NCI-H2227 treated with DMSO at 0.1 percent for 48 hours (cell line): ENCODE data around the gene CDR2L.
"Not testable (repeated sequence)": the region's sequence is repeated elsewhere in the genome, so short reads cannot be mapped to it uniquely, and the experiment has no call there.

Experiments
- DNase-seq: peaks from one replicate; lab custom pipeline; 2025; lab: John Stamatoyannopoulos, UW

Gene CDR2L

GRCh38 chr17:75011401-75012095 is 24.1 kb downstream of the CDR2L start:
- DNase-seq = peak; percentile 69

- DNase-seq = no peak
These were observed 24.6 kb downstream of the CDR2L start for GRCh38 chr17:75012096-75012345.

GRCh38 chr17:75012346-75013091 is 25.1 kb downstream of the CDR2L start, which contains the start of gene MRPL58:
TSS of gene MRPL58 (plus strand) at chr17:75012670. CDS start at chr17:75012687, 17 bp downstream.
- DNase-seq = peak; percentile 87

- no peak for DNase-seq
These were observed 25.7 kb downstream of the CDR2L start for GRCh38 chr17:75013092-75013559.

GRCh38 chr17:75019146-75019545 is 31.7 kb downstream of the CDR2L start:
- no peak for DNase-seq

GRCh38 chr17:75019710-75020109 is 32.3 kb downstream of the CDR2L start:
- no peak for DNase-seq

- DNase-seq = no peak
These were observed 33.1 kb downstream of the CDR2L start for GRCh38 chr17:75020331-75021110.

GRCh38 chr17:75024686-75025397 is 37.4 kb downstream of the CDR2L start:
- DNase-seq = no peak

GRCh38 chr17:75025398-75025734 is 37.9 kb downstream of the CDR2L start:
- not testable (repeated sequence) for DNase-seq

- DNase-seq = not testable (repeated sequence)
These were observed 39.2 kb downstream of the CDR2L start for GRCh38 chr17:75026650-75027049.

- no peak for DNase-seq
These were observed 42.7 kb downstream of the CDR2L start for GRCh38 chr17:75030161-75030560.

GRCh38 chr17:75031972-75032719 is 44.7 kb downstream of the CDR2L start:
- peak; percentile 83 for DNase-seq

GRCh38 chr17:75032720-75033280 is 45.4 kb downstream of the CDR2L start:
- no peak for DNase-seq

GRCh38 chr17:75033346-75034235 is 46.2 kb downstream of the CDR2L start:
- peak; percentile 90 for DNase-seq

GRCh38 chr17:75034236-75034908 is 46.9 kb downstream of the CDR2L start:
- peak; percentile 82 for DNase-seq

GRCh38 chr17:75036643-75037268 is 49.3 kb downstream of the CDR2L start:
- peak; percentile 93 for DNase-seq

GRCh38 chr17:75039238-75039637 is 51.8 kb downstream of the CDR2L start:
- no peak for DNase-seq

- no peak for DNase-seq
These were observed 54.3 kb downstream of the CDR2L start for GRCh38 chr17:75041656-75042280.

- DNase-seq = not testable (repeated sequence)
These were observed 56.4 kb downstream of the CDR2L start for GRCh38 chr17:75043789-75044188.
